Measurements from ENCODE around the gene EPN3. TPM values are rescaled to one million over a fixed set of nuclear protein-coding genes. Genes with fewer than 3 reads are reported as not detected.

Gene EPN3
- total RNA-seq, 1 donor from 2014 or later, result 33.4 TPM

DNA sequence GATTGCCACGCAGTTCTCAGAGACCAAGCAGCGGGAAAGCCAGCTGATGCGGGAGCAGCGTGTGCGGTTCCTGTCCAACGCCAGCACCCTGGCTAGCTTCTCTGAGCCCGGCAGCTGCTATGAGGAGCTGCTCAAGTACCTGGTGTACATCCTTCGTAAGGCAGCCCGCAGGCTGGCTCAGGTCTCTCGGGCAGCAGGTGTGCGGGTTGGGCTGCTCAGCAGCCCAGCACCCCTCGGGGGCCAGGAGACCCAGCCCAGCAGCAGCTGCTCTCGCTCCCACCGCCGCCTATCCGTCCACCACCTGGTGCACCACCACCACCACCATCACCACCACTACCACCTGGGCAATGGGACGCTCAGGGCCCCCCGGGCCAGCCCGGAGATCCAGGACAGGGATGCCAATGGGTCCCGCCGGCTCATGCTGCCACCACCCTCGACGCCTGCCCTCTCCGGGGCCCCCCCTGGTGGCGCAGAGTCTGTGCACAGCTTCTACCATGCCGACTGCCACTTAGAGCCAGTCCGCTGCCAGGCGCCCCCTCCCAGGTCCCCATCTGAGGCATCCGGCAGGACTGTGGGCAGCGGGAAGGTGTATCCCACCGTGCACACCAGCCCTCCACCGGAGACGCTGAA lies 43.2 kb downstream of the EPN3 start:
- intact Hi-C loops (cut with micrococcal nuclease), result no loop called here
- peak; percentile 25 for DNase-seq
- no peak for ATAC-seq

DNA sequence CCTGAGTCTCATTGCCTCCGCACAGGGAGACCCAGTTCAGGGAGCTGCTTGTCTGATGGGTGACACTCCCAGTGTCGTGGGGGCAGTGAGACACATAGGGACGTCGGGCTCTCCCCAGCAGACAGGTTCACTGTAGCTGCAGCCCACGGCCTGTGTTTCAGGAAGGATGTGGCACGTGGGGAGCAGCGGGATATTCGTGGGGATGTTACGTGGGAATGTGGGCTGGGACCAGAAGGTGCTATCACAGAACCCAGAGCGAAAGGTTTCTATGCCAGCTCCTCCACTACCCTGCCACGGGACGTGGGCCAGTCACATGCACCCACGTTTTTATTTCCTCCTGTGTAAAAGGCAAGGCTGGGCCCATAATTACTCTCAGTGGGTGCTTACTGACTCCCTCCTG lies 44.3 kb downstream of the EPN3 start:
- DNase-seq (no peak), ATAC-seq (no peak)
- intact Hi-C loops (cut with micrococcal nuclease), result no loop called here

DNA sequence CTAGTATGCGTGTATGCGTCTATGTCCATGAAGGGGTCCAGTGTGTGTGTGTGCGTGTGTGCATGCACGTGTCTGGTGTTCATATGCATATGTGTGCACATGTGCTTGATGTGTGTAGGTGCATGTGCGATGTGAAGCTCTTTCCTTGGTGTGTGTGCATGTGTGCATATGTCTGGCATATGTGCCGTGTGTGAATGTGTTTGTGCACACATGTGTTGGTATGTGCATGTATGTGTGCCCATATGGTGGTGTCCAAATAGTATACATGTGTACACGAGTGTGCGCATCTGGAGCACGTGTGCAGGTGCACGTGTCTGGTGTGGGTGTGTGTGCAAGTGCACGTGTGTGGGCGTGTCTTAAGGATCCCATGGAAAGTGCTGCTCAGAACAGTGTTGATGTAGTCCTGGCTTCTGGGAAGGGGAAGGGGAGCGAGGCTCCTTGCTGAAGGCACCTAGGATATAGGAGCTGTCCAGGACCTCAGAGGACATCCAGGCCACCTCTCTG lies 45.0 kb downstream of the EPN3 start:
- intact Hi-C loops (cut with micrococcal nuclease), result no loop called here

DNA sequence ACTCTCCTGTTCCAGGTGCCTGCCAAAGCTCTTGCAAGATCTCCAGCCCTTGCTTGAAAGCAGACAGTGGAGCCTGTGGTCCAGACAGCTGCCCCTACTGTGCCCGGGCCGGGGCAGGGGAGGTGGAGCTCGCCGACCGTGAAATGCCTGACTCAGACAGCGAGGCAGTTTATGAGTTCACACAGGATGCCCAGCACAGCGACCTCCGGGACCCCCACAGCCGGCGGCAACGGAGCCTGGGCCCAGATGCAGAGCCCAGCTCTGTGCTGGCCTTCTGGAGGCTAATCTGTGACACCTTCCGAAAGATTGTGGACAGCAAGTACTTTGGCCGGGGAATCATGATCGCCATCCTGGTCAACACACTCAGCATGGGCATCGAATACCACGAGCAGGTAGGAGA lies 45.6 kb downstream of the EPN3 start:
- ATAC-seq (no peak), DNase-seq (no peak)
- intact Hi-C loops (cut with micrococcal nuclease), result no loop called here

More for the DNA sequence above, 45.0 kb downstream of the EPN3 start:
- DNase-seq (no peak), ATAC-seq (no peak)

DNA sequence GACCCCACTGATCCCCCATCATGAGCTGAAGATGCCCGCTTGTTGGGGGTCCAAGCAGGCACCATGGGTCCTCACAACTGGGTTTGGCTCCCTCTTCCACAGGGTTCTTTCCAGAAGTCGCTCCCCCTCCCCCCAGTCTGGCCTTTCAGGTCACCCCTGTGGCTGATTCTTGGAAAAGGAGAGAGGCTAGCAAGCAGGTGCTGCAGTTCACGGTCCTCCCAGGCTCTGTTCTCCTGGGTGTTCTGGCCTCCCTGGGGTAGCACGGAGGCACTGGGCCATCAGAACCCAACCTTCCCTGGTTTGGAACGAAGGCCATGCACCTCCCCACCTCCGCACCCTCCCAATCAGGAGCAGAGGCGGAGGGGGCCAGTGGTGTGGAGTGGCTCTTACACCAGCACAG lies 46.9 kb downstream of the EPN3 start:
- no peak for DNase-seq
- intact Hi-C loops (cut with micrococcal nuclease), result no loop called here
- no peak for ATAC-seq

DNA sequence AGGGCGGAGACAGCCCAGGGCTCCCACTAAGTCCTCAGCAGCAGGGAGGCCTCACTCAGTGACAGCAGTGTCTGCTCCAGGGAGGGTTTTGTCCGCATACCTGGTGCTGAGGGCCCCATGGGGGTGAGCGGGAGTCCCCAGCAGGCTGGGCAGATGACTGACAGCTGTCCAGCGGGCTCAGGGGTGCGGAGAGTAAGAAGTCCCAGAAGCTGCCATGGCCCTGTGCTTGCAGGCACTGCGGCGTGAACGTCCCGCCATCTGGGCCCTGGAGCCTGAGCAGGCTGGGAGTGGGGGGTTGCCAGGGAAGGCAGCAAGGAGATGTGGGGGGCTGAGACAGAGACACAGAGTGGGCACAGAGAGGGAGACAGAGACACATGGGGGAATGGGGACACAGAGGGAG lies 48.1 kb downstream of the EPN3 start:
- DNase-seq (no peak), ATAC-seq (no peak)
- intact Hi-C loops (cut with micrococcal nuclease), result no loop called here

DNA sequence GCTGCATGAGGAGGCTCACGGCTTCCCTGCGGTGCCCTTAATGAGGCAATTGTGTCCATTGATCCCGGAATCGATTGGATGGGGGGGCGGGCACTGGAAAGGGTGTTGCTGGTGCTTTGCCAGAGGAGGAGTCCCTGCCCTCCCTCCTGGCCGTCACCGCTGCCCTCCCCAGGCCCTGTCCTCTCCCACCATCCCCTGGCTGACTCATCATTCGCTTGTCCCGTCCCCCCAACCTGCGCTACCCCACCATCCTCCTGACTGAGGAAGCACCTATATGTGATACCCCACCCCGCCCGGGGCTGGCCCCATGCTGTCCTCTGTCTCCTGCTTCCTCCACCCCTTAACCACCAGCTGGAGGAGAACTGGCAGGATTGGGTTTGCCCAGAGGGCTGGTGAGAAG lies 48.8 kb downstream of the EPN3 start:
- intact Hi-C loops (cut with micrococcal nuclease), result no loop called here
- ATAC-seq, result no peak
- DNase-seq, result no peak

DNA sequence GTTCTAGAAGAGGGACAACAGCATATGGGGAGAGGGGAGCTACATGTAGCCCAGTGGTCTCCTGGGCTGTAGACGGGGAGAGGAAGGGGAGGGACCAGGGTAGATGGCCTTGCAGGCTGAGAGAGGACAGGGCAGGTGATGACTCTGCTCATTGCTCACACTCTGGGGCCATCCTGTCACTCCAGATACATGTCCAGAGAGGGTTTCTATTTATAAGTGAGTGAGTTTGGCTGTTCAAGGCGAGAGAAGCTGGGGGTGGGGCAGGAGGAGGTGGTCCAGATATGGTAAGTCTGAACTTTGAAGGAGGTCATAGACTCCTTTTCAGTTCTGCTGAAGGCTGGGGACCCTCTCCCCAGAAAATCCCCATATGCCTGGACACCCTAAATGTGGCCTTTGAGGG lies 50.2 kb downstream of the EPN3 start:
- DNase-seq, result peak; percentile 60
- intact Hi-C loops (cut with micrococcal nuclease), result no loop called here
- ATAC-seq, result peak; percentile 83

DNA sequence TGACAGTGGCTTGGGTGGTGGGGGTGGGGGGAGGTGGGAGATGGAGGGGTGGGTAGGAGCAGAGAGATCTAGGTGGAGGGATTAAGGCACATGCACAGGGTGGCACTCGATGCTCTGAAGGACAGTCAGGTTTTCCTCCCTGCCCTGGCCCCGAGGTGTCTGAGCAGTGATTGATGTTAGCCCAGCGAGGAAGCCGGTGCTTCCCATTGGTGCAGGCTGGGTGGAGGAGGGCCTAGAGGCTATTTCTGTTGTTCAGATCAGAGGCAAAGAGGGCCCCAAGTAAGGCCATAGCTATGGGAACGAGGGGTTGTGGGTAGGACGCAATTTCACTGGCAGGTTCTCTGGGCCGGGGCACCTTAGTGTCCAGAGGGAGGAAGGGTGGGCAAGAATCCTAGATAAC lies 51.1 kb downstream of the EPN3 start:
- peak; percentile 62 for DNase-seq
- peak; percentile 78 for ATAC-seq
- intact Hi-C loops (cut with micrococcal nuclease), result no loop called here

DNA sequence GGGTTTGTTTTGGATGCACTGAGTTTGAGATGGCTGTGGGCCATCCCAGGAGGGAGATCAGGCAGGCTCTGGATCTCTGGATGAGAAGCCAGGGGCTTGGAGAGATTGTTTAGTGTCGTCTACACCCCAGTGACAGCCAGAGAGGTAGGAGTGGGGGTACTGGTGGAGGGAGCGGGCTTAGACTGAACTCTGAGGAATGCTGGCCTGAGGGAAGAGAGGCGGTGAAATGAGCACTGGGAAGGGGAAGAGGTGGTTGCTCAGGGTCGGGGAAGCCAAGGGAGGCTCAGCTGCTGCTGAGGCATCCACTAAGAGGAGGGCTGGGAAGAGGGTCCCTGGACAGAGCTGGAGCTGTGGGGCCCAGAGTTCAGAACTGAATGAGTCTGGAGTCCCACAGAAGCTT lies 51.6 kb downstream of the EPN3 start:
- DNase-seq (no peak), ATAC-seq (peak; percentile 5)
- intact Hi-C loops (cut with micrococcal nuclease), result no loop called here

DNA sequence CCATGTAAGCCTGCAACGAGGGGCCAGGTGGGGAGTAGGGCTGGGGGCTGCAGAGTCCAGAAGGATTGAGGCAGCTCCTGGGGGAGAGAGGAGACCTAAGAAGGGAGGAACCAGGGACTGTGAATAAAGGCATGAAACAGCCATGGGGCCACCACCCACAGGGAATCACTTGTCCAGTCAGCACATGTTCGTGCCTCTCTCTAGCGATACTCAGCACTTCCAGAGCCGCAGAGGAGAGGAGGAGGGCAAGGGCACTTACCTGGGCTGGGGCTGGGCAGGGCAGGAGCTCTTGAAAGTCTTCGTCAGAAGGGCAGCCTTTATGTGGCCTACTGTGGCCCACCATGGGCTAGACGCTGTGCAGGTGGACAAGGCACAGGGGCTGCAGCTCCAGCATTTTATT lies 52.2 kb downstream of the EPN3 start:
- intact Hi-C loops (cut with micrococcal nuclease), result no loop called here
- no peak for DNase-seq
- ATAC-seq, result no peak

DNA sequence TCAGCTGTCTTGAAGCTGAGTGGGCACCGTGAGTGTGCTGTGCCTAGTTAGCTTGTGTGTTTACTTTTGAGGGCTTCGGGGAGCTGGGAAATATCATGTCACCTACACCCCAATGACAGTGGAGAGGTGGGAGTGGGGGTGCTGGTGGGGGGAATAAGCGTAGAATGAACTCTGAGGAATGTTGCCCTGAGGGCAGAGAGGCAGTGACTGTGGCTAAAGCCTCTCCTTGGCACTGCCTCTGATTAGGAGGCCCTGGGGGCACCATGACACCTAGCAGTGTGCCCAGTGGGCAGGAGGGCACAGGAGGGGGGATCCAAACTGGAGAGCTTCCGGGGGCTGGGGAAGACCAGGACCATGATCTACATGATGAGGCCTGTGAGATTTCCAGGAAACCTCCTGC lies 52.8 kb downstream of the EPN3 start:
- intact Hi-C loops (cut with micrococcal nuclease), result no loop called here
- no peak for DNase-seq
- no peak for ATAC-seq

DNA sequence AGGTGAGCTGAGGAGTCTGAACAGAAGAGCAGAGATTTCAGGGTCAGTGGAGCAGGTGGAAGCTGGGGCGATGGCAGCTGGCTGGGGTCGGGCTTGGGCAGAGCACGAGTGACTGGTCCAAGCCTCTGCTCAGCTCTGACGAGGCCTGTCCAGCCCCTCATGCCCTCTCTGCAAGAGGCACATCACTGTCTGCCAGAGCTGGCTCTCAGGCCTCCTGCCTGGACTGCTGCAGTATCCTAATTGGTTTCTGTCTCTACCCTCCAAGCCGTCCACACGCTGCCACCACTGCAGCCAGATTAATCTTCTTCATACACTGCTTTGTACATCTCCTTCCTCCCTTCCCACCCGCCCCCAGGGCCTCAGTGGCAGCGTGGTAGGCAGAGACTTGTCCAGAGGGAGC lies 53.4 kb downstream of the EPN3 start:
- no peak for ATAC-seq
- DNase-seq, result no peak
- intact Hi-C loops (cut with micrococcal nuclease), result no loop called here

DNA sequence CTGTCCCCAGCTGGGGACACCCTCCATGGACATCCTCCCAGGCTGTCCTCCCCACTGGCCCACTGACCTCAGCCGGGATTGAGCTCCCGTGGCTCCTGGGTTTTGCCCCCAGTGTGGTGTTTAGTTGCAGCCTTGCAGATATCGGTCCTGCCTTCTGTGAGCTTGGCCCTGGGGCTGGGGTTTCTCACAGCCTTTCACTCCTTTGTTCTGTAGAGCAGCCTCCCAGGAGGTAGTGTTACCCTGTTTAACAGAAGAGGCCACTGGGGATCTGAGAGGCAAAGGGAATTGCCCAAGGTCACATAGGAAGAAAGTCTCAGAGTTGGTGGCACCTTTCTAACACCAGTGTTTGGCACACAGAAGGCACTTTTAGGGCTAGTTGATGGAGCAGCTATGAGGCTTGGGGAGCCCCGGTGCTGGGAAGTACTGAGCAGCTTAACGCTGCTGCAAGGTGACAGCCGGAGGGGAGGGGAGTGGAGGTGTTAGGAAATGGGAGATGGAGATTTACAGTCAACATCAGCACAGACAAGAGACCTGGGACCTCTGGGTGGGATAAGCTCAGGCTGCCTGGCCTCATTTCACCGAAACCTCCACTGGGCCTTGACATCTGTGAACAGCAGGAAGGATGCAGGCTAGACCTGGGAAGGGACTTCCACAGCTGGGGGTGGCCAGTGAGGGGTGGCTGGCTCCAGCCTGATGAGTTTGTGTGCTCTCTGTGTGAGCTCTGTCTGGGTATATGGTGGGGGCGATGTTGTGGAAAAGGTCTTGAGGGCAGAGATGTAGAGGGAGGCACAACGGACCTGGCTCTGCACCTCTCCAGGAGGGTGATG lies 54.1 kb downstream of the EPN3 start:
- ATAC-seq (no peak), DNase-seq (no peak)
- intact Hi-C loops (cut with micrococcal nuclease), result no loop called here

DNA sequence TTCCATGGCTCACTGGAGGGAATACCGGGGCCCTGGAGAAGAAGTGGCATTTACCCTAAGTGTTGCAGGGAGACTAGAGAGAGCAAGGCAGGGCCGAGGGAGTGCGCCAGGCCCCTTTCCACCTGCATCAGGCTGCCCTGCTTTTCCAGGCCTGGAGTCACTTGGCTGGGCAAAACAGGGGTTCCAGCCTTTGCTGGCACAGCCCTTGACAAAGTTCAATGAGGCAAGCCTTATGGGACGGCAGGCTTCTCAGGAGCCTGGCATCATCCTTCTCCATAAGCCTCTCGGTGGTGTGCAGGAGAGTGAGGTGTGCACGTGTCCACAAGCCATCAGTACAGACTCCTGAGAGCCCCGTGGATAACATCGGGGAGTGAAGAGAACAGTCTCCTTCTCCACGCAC lies 55.0 kb downstream of the EPN3 start:
- DNase-seq, result no peak
- intact Hi-C loops (cut with micrococcal nuclease), result no loop called here
- no peak for ATAC-seq

DNA sequence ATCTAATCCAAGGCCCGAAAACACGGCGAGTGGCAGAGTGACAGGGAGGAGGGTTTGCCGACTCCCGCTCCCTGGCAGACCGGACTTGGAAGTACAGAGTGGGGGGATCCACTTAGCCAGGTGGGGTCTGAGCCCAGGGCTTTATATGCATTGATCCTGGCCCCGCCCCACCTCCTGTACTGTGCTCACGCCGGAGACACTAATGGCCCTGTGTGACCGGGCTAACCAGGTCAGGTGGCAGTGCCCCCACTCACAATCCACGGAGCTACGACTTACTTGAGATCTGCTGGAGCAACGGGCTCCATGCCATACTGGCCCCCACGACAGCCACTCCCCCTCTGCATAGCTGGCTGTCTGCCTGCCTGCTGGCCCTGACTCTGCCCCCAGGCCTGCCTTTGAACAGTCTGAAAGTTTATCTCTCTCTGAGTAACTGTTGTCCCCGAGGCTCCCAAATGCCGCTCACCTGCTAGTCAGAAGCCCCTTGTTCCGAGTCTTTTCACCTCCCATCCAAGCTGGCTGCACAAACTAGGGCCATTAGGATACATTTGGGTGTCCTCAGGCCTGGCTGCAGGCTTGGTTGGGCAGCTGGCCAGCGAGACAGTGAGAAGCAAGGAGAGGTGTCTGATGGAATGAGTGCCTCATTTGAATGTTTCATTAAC lies 56.0 kb downstream of the EPN3 start:
- ATAC-seq (peak; percentile 13), DNase-seq (peak; percentile 59)
- intact Hi-C loops (cut with micrococcal nuclease), result no loop called here

DNA sequence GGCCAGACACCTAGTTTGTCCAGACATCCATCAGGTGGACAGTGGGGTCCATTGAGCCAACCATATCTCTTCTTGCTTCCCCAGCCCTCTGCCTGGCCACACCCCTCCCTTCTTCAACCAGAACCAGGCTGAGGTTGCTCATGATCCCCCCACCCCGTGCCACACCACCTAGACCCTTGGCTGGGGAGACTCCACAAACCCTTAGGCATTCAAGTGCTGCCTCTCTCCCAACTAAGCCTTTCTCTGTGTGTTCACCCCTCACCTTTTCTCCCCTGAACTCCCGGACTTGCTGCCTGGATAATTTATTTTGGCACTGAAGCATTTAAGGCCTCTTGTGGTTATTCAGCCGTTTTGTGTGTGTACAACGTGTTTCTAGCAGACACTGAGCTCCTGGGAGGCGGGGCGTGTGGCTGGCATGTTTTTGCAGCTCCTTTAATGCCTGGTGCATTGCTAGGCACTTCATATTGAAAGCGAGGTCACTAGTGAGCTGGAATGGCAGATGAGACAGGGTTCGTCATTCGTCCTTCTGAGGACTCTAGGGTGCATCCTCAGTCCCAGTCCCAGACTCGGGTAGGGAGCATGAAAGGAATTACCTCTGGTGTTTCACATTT lies 56.7 kb downstream of the EPN3 start:
- ATAC-seq (no peak), DNase-seq (no peak)
- intact Hi-C loops (cut with micrococcal nuclease), result no loop called here

DNA sequence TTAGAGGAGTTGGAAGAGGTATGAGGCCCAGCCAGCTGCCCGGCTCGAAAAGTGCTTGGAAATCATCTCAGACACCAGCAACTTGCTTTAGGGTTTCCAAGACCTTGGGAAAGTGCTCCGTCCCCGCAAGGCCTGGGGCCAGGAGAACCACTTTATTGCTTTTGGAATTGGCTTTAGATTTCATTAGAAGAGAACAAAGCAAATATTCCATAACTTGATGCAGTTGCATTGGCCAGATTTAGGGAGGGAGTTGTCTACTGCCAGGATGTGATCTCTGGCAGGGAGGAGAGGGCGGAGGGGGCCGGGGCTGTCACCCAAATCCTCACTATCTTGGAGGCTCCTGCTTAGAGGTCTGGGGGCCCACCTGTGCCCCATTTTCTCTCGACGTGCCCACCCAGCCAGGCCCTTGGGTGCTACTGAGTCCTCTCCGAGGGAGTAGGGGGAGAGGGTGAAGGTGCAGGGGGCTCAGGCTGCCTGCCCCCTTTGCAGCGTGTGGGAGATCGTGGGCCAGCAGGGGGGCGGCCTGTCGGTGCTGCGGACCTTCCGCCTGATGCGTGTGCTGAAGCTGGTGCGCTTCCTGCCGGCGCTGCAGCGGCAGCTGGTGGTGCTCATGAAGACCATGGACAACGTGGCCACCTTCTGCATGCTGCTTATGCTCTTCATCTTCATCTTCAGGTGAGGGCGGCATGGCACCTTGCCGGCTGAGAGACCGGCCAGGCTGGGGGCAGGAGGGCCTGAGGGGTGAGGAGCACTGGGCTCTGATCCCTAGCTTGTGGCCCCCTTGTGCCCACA lies 58.6 kb downstream of the EPN3 start:
- no peak for ATAC-seq
- no peak for DNase-seq
- intact Hi-C loops (cut with micrococcal nuclease), result no loop called here

DNA sequence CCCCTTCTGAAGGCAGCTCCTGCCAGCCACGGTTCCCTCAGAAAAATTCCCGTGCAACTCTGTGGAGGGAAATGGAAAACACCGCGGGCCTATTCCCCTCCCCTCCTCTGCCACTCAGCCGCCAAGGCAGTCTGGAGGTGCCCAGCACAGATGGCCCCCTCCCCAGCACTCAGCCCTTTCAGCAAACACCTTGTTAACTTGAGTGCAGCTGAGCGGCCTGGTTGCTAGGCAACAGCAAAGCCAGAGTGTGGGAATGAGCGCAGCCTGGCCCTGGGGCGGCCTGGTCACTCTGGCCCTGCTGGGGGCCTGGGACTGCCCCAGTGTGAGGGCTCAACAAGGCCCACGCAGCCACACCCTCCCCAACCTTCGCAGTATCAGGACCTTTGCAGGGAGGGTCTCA lies 60.8 kb downstream of the EPN3 start:
- intact Hi-C loops (cut with micrococcal nuclease), result no loop called here
- ATAC-seq (peak; percentile 73), DNase-seq (peak; percentile 69)
